Body of pancreas (tissue), 4 donors: Measurements from ENCODE around the gene FCHSD2. TPM values are rescaled to one million over a fixed set of nuclear protein-coding genes. Genes with fewer than 3 reads are reported as not detected.
"Not testable (repeated sequence)": the region's sequence is repeated elsewhere in the genome, so short reads cannot be mapped to it uniquely, and the experiment has no call there.

Experiments used
- ATAC-seq: fragments of 150-250 bp; one replicate; pipeline ENCODE4 v1.9.1; 2016
- DNase-seq, 4 donors: peaks; one replicate each; pipeline ENCODE4 v3.0.0-alpha.2; 2019
- H3K27ac ChIP-seq, 4 donors: fragments of 200-600 bp; sonication (generic); 1 replicate in 3 of 4; 2 replicates in 1 of 4; pipeline versions ENCODE4 v1.5.1 to v1.6.1; 2016 to 2019; ENCODE audit warnings: mild to moderate bottlenecking in 1 of 4, mixed read lengths in 1 of 4, moderate library complexity in 1 of 4
- H3K27me3 ChIP-seq, 2 donors: fragments of 200-600 bp; sonication (generic); one replicate each; pipeline ENCODE4 v1.6.0; 2016; ENCODE audit warnings: mild to moderate bottlenecking in 1 of 2
- H3K36me3 ChIP-seq, 2 donors: fragments of 200-600 bp; sonication (generic); replicated peaks in 1 of 2; 2 replicates each; pipeline ENCODE4 v1.5.1; 2016; ENCODE audit warnings: low read depth in 2 of 2; ENCODE audit not compliant: insufficient read depth in 1 of 2
- H3K4me1 ChIP-seq: fragments of 200-600 bp; sonication (generic); one replicate; pipeline ENCODE4 v1.6.0; 2016
- H3K4me3 ChIP-seq, 2 donors: fragments of 200-600 bp; sonication (generic); 1 replicate in 1 of 2; 2 replicates in 1 of 2; pipeline ENCODE4 v1.5.1; 2016 to 2019
- H3K9me3 ChIP-seq, 3 donors: fragments of 200-600 bp; sonication (generic); 1 replicate in 2 of 3; 2 replicates in 1 of 3; pipeline ENCODE4 v1.5.1; 2016
- CTCF ChIP-seq, 7 experiments: fragments of 450-650 bp in 4 of 7; fragments of 200-600 bp in 3 of 7; sonication (generic) in 3 of 7; IDR thresholded peaks; one replicate each; pipeline ENCODE4 v1.5.1; 2016 to 2019; ENCODE audit warnings: antibody characterized with exemption in 7 of 7
- POLR2A ChIP-seq, 3 donors: fragments of 450-650 bp; IDR thresholded peaks; one replicate each; pipeline ENCODE4 v1.6.1; 2016; ENCODE audit warnings: antibody characterized with exemption in 3 of 3, mild to moderate bottlenecking in 2 of 3
- WGBS, 2 donors: methylation state at CpG; one replicate each; pipeline ENCODE4 v1.1.5; 2017; 5-methylcytosine and 5-hydroxymethylcytosine counted together
- intact Hi-C: fragments of 100-400 bp; cut with DNase I; formaldehyde crosslinking; loops from one replicate; pipeline ENCODE4 v1.15.1; 2023
- total RNA-seq, 2 donors: library from RNA; depleted of rRNA; stranded (reverse); fragments of >200 nt; gene quantifications; one replicate each; pipeline ENCODE4 v1.1.0, GENCODE V29; 2016

Gene FCHSD2
- total RNA-seq, 2 donors from 2014 or later, result 7.3 to 8.0 TPM

- no peak for ATAC-seq
- peak in 2 of 4 donors; percentile 30 to 34 for DNase-seq
- Histone ChIP-seq H3K27me3 (no peaks in the 10 kb centered on the region), H3K27ac (peak overlapping the region in 3 of 4 donors; percentile 95 to 97 (median 95)), H3K4me1 (peaks cover 37% of the 10 kb centered on the region), H3K36me3 (no peaks in the 10 kb centered on the region), H3K4me3 (peak overlapping the region in 1 of 2 donors; percentile 86), H3K9me3 (no peaks in the 10 kb centered on the region)
- intact Hi-C loops, result no loop called here
- TF ChIP-seq CTCF (IDR thresholded peaks at IDR 0.05), result no peak
- no peak for TF ChIP-seq POLR2A (IDR thresholded peaks at IDR 0.05)
- 10% methylated on average over 24 to 26 of the region's 26 CpGs for WGBS, 2 donors
Observed at GRCh38 chr11:73140213-73141030, 1.7 kb downstream of the FCHSD2 start.

GRCh38 chr11:73139476-73140198 is 2.5 kb downstream of the FCHSD2 start:
- intact Hi-C loops, result no loop called here
- ATAC-seq, result no peak
- Histone ChIP-seq H3K4me1 (peaks cover 35% of the 10 kb centered on the region), H3K27ac (peak overlapping the region in 2 of 4 donors; percentile 95 to 97), H3K4me3 (no peak overlapping the region), H3K36me3 (no peaks in the 10 kb centered on the region), H3K27me3 (no peaks in the 10 kb centered on the region), H3K9me3 (no peaks in the 10 kb centered on the region)
- no peak for DNase-seq
- WGBS, 2 donors, result 3 to 9% methylated on average over 2 of the region's 2 CpGs
- TF ChIP-seq POLR2A (IDR thresholded peaks at IDR 0.05), result no peak
- no peak for TF ChIP-seq CTCF (IDR thresholded peaks at IDR 0.05)

- Histone ChIP-seq H3K4me1 (peaks cover 24% of the 10 kb centered on the region), H3K4me3 (no peak overlapping the region), H3K36me3 (no peaks in the 10 kb centered on the region), H3K27me3 (no peaks in the 10 kb centered on the region), H3K27ac (no peak overlapping the region), H3K9me3 (no peaks in the 10 kb centered on the region)
- ATAC-seq, result no peak
- TF ChIP-seq POLR2A (IDR thresholded peaks at IDR 0.05), result no peak
- no peak for TF ChIP-seq CTCF (IDR thresholded peaks at IDR 0.05)
- DNase-seq, result no peak
- intact Hi-C loops, result no loop called here
Observed at GRCh38 chr11:73137944-73138274, 4.2 kb downstream of the FCHSD2 start.

DNA sequence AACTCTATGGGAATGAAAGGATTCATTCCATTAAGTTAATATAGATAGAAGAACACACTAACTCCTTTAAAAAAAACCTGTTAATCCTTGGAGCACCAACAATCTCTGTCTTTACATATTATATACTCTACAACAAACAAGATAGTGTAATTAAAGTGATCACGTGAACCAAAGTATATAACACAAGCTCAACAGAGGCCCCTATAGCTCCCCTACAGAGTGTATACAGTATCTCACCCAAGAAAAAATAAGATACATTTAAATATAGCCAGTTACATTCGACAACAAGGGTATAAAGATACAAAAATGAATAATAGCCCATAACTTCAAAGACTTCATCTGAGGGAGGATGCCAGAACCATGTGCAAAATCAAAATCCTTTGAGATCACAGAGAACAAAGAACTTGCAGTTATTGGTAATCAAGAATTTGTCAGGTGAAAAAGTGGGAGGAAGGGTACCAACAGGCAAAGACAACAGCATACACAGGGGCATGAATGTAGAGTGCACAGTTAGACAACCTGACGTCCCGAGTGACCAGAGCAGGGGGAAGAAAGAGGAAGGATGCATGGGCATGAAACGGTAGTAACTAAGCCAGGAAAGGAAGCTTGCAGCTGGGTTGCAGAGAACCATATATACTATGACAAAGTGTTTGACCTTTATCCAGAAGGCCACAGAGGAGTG is 4.7 kb downstream of the FCHSD2 start:
- Histone ChIP-seq H3K9me3 (no peaks in the 10 kb centered on the region), H3K27ac (no peak overlapping the region), H3K36me3 (no peaks in the 10 kb centered on the region), H3K27me3 (no peaks in the 10 kb centered on the region), H3K4me3 (no peak overlapping the region), H3K4me1 (peaks cover 22% of the 10 kb centered on the region)
- ATAC-seq (no peak), DNase-seq (no peak)
- intact Hi-C loops, result no loop called here
- WGBS, 2 donors, result 67 to 83% methylated on average over 5 of the region's 5 CpGs
- TF ChIP-seq CTCF (IDR thresholded peaks at IDR 0.05) (no peak), POLR2A (IDR thresholded peaks at IDR 0.05) (no peak)

- H3K36me3 ChIP-seq, intact Hi-C loops, H3K27ac ChIP-seq, H3K27me3 ChIP-seq, ATAC-seq, H3K4me3 ChIP-seq, H3K9me3 ChIP-seq, DNase-seq: not testable (repeated sequence)
- 95 to 97% methylated on average over 8 of the region's 8 CpGs for WGBS, 2 donors
- H3K4me1 ChIP-seq, result peaks cover 22% of the 10 kb centered on the region
Observed at GRCh38 chr11:73136722-73137121, 5.4 kb downstream of the FCHSD2 start.
